Raji (cell line): Measurements from ENCODE around the gene CDYL.

ENCODE experiments used
- POLR2A ChIP-seq: IDR thresholded peaks from 2 replicates; pipeline ENCODE4 v1.6.1; 2011; ENCODE audit warnings: low read depth, low read length, control low read depth; ENCODE audit not compliant: insufficient read depth

Gene CDYL

DNA sequence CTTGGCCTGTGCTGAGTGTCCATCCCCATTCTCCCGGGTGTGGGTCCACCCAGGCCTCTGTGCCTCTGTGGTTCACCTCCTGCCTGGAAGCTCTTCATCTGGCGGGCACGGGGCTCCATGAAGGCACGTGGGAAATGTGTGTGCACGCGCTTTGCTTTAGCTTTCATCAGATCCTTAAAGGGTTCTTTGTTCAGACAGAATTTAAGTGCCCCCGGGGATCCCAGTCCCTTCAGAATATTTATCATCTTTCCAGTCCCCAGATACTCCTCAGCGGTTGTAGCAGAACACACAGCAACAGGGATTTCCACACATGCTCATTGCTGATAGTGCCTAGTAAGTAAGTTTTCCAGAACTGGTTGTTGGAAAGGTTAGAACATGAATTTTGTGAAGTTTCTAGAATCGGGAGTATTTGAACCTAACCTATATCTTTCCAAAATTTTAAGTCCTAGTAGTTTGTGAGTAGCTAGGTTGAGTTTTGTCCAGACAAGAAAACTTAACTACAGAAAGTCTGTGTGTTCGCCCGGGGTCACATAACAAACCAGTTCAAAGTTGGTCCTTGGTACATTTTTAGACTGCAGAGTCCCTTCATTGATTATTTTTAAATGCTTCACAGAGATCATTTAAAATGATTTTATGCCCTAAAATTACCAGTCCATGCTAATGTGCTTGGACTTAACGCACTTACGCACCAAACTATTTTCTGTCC is 159.9 kb downstream of the CDYL start:
- TF ChIP-seq POLR2A: no peak

- no peak for TF ChIP-seq POLR2A
Observed at GRCh38 chr6:4936681-4937041, 160.5 kb downstream of the CDYL start.

DNA sequence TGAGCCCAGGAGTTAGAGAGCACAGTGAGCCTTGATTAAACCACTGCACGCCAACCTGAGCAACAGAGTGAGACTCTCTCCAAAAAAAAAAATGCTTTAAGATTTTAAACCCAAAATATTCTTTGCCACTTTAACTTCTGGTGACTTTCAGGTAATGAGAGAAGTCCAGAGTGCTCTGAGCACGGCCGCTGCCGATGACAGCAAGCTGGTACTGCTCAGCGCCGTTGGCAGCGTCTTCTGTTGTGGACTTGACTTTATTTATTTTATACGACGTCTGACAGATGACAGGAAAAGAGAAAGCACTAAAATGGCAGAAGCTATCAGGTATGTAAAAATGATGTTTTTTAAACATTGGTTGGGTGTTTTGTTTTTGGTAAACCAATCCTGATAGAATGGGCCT is 161.2 kb downstream of the CDYL start:
- no peak for TF ChIP-seq POLR2A

DNA sequence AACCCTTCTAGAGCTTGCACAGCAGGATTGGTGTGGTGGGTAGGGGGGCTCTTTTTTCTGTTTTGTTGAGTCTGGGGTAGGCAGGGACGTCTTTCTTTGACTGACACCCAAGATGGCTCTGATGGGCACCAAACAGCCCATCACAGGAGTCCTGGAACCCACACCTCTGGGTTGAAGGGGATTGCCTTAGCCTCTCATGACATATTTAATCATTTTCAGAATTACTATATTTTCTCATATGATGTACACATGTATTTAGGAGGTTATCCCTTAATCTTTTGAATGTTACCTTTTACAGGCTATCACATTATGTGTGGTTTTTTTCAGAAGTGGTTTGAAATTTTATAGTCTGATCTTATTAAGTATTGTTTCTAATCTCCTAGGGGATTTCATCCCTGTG is 163.0 kb downstream of the CDYL start:
- no peak for TF ChIP-seq POLR2A

DNA sequence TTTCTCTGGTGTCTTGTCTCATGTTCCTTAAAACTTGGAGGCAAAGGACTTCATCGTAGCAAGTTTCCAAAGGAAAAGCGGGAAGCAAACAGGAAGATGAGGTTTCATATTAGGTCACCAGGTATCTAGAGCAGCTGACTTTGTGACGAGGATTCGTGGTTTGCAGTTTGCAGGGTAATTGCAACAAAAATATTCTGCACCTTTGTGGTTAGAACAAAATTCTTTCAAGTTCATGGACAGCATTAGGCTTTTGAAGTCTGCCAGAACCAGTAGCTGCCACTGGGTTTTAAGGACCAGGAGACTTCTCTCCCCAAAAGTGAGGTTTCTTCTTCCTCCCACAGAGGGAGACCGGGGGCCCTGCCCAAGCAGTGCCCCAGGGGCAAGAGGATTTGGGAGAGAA is 164.2 kb downstream of the CDYL start:
- TF ChIP-seq POLR2A: no peak

GRCh38 chr6:4941782-4942672 is 165.8 kb downstream of the CDYL start:
- no peak for TF ChIP-seq POLR2A

DNA sequence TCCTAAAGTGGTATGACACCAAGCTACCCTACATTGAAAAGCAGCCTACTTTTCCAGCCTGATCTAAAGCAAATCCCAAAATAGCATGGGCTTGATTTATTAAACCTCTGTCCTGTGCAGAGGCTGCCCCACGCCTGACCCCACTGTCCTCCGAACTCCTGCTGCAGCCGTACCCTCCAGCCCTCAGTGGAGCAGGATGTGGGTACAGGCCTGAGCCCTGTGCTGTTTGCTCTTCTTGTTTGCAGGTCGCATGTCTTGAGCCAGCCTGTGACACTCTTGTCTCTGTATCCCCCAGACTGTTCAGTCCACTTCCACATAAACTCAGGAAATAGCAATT is 166.4 kb downstream of the CDYL start:
- TF ChIP-seq POLR2A: no peak

GRCh38 chr6:4943716-4944115 is 167.5 kb downstream of the CDYL start:
- no peak for TF ChIP-seq POLR2A

GRCh38 chr6:4944325-4944724 is 168.1 kb downstream of the CDYL start:
- TF ChIP-seq POLR2A: no peak

- TF ChIP-seq POLR2A: no peak
Observed at GRCh38 chr6:4946521-4946920, 170.3 kb downstream of the CDYL start.

DNA sequence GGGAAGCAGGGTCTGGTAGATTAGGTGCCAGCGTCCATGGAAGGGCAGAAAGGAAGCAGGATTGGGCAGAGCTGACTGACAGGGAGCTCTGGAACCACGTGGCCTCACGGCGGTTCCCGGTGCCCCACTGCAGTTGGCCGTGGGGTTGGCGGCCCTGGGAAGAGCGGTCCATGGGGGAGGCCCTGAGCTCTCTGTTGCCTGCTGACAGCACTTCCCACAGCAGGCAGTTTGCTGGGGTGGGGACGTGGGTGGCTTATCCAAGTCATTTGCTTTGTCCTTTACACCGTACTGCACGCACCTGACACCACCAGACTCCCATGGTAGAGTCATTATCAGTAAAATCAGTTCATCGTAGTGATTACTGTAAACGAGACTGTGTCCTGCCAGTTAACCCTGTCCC is 171.5 kb downstream of the CDYL start:
- TF ChIP-seq POLR2A: no peak

DNA sequence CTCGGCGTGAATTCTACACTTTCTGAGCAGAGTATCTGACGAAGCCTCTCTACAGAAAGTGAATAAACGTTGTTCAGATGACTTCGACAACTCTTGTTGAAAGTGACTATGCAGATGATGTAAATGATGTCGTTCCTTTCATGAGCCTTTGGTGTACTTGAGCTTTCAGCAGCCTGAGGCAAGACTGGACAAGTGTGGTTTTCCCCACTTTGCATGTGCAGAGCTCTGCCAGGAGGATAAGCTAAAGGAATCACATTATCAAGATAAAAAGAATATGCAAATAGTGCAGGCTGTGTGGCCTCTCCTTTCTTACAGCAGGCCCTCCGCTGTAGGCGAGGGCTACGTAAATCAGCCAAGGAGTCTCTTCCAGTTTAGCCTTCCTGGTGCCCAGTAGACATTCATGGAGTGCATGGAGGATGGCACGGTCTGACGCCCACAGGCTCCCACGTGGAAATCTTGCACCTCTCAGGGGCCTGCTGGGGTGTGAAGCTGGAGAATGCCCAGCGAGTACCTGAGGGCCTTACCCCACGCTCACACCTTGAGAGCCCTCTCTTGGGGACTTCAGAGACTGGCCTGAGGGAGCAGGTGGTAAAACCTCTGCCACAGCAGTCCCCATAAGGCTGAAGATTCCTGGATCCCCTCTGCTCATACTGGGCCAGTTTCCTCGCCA is 172.7 kb downstream of the CDYL start:
- no peak for TF ChIP-seq POLR2A

DNA sequence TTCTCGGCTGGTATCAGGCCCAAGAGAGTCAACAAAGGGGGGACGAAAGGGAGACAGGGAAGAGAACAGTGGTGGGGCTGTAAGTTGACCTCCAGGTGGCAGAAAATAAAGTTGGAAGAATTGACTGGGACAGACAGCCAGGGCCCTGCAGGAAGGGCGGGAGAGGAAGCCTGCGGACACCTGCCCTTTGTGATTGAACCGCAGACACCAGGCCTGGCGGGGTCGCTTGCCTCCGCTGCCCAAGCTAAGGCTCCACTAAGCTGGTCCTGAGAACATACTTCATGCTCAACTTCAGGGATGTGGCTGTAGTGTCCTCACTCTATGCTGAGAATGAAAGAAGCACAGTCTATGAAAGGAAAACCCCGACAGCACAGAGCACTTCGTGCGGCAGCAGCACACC is 173.9 kb downstream of the CDYL start:
- TF ChIP-seq POLR2A: no peak

DNA sequence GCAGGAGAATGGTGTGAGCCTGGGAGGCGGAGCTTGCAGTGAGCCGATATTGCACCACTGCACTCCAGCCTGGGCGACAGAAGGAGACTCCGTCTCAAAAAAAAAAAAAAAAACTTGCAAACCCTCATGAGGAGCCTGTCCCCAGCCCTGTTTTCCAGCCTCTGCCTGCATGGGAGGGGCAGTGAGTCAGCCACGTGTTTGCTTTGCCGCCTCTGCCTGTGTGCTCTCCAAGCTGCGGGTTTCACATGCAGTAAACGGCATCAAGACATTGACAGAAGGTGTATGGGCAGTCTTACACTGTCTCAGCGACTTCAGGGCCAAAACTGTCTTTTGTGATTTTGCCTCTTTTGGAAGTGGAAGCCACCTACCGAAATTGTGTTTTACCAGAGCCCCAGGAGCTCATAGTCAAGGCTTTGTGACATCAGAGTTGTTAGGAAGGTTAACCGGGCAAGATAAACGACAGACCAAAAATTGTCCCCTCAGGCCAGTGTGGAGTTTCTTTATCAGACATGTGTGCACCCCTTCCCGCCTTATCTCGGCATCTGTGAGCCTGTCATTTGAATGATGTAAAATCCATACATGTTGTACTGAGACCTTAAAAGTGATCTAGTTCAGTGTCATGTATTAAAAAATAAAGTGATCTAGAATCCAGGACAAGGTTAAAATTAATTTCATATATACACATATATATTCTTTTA is 174.8 kb downstream of the CDYL start:
- TF ChIP-seq POLR2A: no peak

DNA sequence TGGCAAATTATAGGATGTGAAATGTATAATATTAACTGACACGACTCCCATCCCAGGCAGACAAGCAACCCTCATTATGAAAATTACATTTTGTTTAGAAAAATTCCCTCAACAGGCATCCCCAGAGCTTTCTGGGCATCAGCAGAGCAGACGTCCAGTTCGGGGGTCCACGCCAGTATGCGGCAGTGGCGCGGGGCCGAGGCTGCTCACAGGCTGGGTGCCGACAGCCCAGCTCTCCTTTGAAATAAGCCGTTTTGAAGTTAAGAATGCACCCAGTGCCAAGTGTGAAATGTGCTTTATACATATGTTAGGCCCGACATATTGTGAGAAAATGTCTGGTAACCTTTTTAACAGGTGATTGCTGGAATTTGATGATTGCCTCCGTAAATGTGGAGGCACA is 177.2 kb downstream of the CDYL start:
- TF ChIP-seq POLR2A: no peak

- TF ChIP-seq POLR2A: no peak
Observed at GRCh38 chr6:4956625-4957024, 180.4 kb downstream of the CDYL start.

DNA sequence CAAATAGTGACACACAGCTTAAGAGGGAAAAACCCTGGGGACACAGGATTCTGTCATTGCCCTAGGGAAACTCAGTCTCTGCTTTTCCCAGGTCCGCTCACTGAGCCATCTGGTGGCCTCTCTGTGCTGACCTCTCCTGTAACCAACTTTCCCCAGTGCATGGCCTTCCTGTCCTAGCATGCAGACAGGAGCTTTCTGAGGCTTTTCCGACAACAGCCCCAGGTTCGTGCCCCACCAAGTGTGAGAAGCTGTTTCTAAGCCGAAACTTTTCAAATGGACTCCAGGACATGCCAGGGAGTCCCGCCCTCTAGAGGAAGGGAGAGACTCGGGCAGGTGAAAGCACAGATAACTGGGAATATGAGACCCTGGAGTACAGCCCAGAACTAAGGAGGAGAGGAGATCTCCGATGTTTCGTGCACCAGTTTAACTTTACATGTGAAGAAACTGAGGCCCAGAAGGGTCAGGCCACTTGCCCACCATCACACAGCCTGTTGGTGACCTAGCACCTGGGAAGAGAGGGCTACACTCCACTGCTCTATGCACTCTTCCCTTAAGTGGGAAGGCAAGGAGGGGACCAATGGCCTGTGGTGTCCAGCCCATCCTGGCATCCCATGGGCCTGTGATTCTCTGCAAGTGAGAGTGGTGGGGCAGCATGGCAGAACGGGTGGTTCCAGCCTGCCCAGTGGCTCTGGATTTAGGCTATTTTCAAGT is 181.5 kb downstream of the CDYL start:
- no peak for TF ChIP-seq POLR2A
